Cerebellar cortex (tissue), 1 donor: ENCODE data around the gene KCTD19.

Experiments used
- DNase-seq: peaks from one replicate; pipeline ENCODE4 v3.0.0-alpha.2; 2015; ENCODE audit warnings: low spot score

Gene KCTD19

DNA sequence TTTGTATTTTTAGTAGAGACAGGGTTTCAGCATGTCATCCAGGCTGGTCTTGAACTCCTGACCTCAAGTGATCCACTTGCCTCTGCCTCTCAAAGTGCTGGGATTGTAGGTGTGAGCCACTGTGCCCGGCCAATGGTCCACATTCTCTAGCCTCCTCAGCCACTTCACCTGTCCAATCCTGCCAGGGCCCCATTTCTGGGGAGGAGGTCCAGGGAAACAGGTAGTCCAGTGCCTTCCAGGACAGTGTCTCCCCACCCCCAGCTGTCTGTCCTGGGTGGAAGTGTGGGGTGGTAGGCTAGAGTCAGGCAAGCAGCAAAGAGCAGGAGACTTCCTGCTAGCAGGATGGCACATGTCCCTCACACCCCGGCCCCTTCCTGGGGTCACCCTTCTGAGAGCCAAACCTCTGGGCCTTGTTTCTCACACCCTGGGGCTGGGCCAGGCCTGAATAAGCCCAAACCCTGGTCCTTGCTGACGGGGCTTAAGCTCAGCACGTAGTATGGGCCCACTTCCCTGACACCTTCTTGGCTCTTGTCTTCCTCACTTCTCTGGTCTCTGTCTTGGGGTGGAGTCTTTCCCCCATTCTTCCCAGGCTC, 84.3 kb downstream of the KCTD19 start:
- DNase-seq, result no peak

GRCh38 chr16:67241008-67241900, 85.3 kb downstream of the KCTD19 start:
- no peak for DNase-seq

GRCh38 chr16:67240506-67240905, 86.0 kb downstream of the KCTD19 start:
- no peak for DNase-seq
